ENCODE results near the gene RAB38.

Gene RAB38

GRCh38 chr11:88188932-88189253 lies 13.7 kb upstream of the RAB38 start:
- TF ChIP-seq POLR2A (IDR thresholded peaks at IDR 0.05; ENCODE audit: low read depth, low read length) (no peak), TAF1 (IDR thresholded peaks at IDR 0.05; ENCODE audit: borderline replicate concordance, low read depth, low read length) (no peak), POLR2AphosphoS5 (IDR thresholded peaks at IDR 0.05; ENCODE audit: low read depth, low read length) (no peak)
- DNase-seq (ENCODE audit: insufficient read length) (no peak), FAIRE-seq (no peak)

GRCh38 chr11:88188251-88188931 lies 13.1 kb upstream of the RAB38 start:
- TF ChIP-seq POLR2A (IDR thresholded peaks at IDR 0.05; ENCODE audit: low read depth, low read length) (no peak), POLR2AphosphoS5 (IDR thresholded peaks at IDR 0.05; ENCODE audit: low read depth, low read length) (no peak), TAF1 (IDR thresholded peaks at IDR 0.05; ENCODE audit: borderline replicate concordance, low read depth, low read length) (no peak)
- no peak for FAIRE-seq
- DNase-seq (ENCODE audit: insufficient read length): no peak

- no peak for DNase-seq (ENCODE audit: insufficient read length)
- TF ChIP-seq POLR2A (IDR thresholded peaks at IDR 0.05; ENCODE audit: low read depth, low read length): no peak
- TF ChIP-seq POLR2AphosphoS5 (IDR thresholded peaks at IDR 0.05; ENCODE audit: low read depth, low read length): no peak
- no peak for TF ChIP-seq TAF1 (IDR thresholded peaks at IDR 0.05; ENCODE audit: borderline replicate concordance, low read depth, low read length)
- peak; percentile 73 for FAIRE-seq
Measured at GRCh38 chr11:88183233-88183632, 8.0 kb upstream of the RAB38 start.

GRCh38 chr11:88181776-88182175 lies 6.5 kb upstream of the RAB38 start:
- TF ChIP-seq POLR2A (IDR thresholded peaks at IDR 0.05; ENCODE audit: low read depth, low read length) (no peak), POLR2AphosphoS5 (IDR thresholded peaks at IDR 0.05; ENCODE audit: low read depth, low read length) (no peak), TAF1 (IDR thresholded peaks at IDR 0.05; ENCODE audit: borderline replicate concordance, low read depth, low read length) (no peak)
- FAIRE-seq (no peak), DNase-seq (ENCODE audit: insufficient read length) (no peak)

- TF ChIP-seq POLR2AphosphoS5 (IDR thresholded peaks at IDR 0.05; ENCODE audit: low read depth, low read length) (no peak), TAF1 (IDR thresholded peaks at IDR 0.05; ENCODE audit: borderline replicate concordance, low read depth, low read length) (no peak), POLR2A (IDR thresholded peaks at IDR 0.05; ENCODE audit: low read depth, low read length) (no peak)
- FAIRE-seq: peak; percentile 74
Measured at GRCh38 chr11:88179971-88180629, 4.9 kb upstream of the RAB38 start.

GRCh38 chr11:88179141-88179540 lies 3.9 kb upstream of the RAB38 start:
- DNase-seq (ENCODE audit: insufficient read length): no peak
- peak; percentile 90 for FAIRE-seq
- TF ChIP-seq TAF1 (IDR thresholded peaks at IDR 0.05; ENCODE audit: borderline replicate concordance, low read depth, low read length): no peak
- no peak for TF ChIP-seq POLR2AphosphoS5 (IDR thresholded peaks at IDR 0.05; ENCODE audit: low read depth, low read length)
- TF ChIP-seq POLR2A (IDR thresholded peaks at IDR 0.05; ENCODE audit: low read depth, low read length): no peak

More at GRCh38 chr11:88179971-88180629, 4.9 kb upstream of the RAB38 start:
- DNase-seq (ENCODE audit: insufficient read length): no peak

GRCh38 chr11:88178191-88178590 lies 2.9 kb upstream of the RAB38 start:
- no peak for DNase-seq (ENCODE audit: insufficient read length)
- TF ChIP-seq TAF1 (IDR thresholded peaks at IDR 0.05; ENCODE audit: borderline replicate concordance, low read depth, low read length): no peak
- TF ChIP-seq POLR2A (IDR thresholded peaks at IDR 0.05; ENCODE audit: low read depth, low read length): no peak
- peak; percentile 80 for FAIRE-seq

- TF ChIP-seq POLR2AphosphoS5 (IDR thresholded peaks at IDR 0.05; ENCODE audit: low read depth, low read length): no peak
- TF ChIP-seq POLR2A (IDR thresholded peaks at IDR 0.05; ENCODE audit: low read depth, low read length): no peak
- FAIRE-seq (no peak), DNase-seq (ENCODE audit: insufficient read length) (no peak)
Measured at GRCh38 chr11:88175569-88176075, 379 bp upstream of the RAB38 start.

GRCh38 chr11:88173956-88174355 lies 1.3 kb downstream of the RAB38 start:
- FAIRE-seq (peak; percentile 50), DNase-seq (ENCODE audit: insufficient read length) (no peak)
- no peak for TF ChIP-seq TAF1 (IDR thresholded peaks at IDR 0.05; ENCODE audit: borderline replicate concordance, low read depth, low read length)
- no peak for TF ChIP-seq POLR2AphosphoS5 (IDR thresholded peaks at IDR 0.05; ENCODE audit: low read depth, low read length)
- TF ChIP-seq POLR2A (IDR thresholded peaks at IDR 0.05; ENCODE audit: low read depth, low read length): no peak

- DNase-seq (ENCODE audit: insufficient read length) (no peak), FAIRE-seq (no peak)
- TF ChIP-seq POLR2AphosphoS5 (IDR thresholded peaks at IDR 0.05; ENCODE audit: low read depth, low read length) (no peak), TAF1 (IDR thresholded peaks at IDR 0.05; ENCODE audit: borderline replicate concordance, low read depth, low read length) (no peak), POLR2A (IDR thresholded peaks at IDR 0.05; ENCODE audit: low read depth, low read length) (no peak)
Measured at GRCh38 chr11:88171982-88172381, 3.3 kb downstream of the RAB38 start.

- no peak for TF ChIP-seq POLR2A (IDR thresholded peaks at IDR 0.05; ENCODE audit: low read depth, low read length)
- TF ChIP-seq TAF1 (IDR thresholded peaks at IDR 0.05; ENCODE audit: borderline replicate concordance, low read depth, low read length): no peak
- FAIRE-seq: no peak
- no peak for DNase-seq (ENCODE audit: insufficient read length)
Measured at GRCh38 chr11:88170673-88171072, 4.6 kb downstream of the RAB38 start.

- TF ChIP-seq POLR2A (IDR thresholded peaks at IDR 0.05; ENCODE audit: low read depth, low read length): no peak
- no peak for TF ChIP-seq POLR2AphosphoS5 (IDR thresholded peaks at IDR 0.05; ENCODE audit: low read depth, low read length)
- no peak for TF ChIP-seq TAF1 (IDR thresholded peaks at IDR 0.05; ENCODE audit: borderline replicate concordance, low read depth, low read length)
- FAIRE-seq: peak; percentile 9
Measured at GRCh38 chr11:88169881-88170280, 5.4 kb downstream of the RAB38 start.

More at GRCh38 chr11:88169881-88170280, 5.4 kb downstream of the RAB38 start:
- no peak for DNase-seq (ENCODE audit: insufficient read length)
